ENCODE measurements around the gene PHIP. TPM values are rescaled to one million over a fixed set of nuclear protein-coding genes. Genes with fewer than 3 reads are reported as not detected.

The PHIP gene
- total and polyA plus RNA-seq, 9 of the 15 experiments (the other 6 are each of a cell fraction or from before 2014, with no cell fraction given): 8.1 to 36.3 (median 16.5) TPM

- TF ChIP-seq ZNF740 (CRISPR knock-in tag; IDR thresholded peaks at IDR 0.05) (no peak), ZNF740 (tag; IDR thresholded peaks at IDR 0.05) (no peak), KLF10 (CRISPR knock-in tag; IDR thresholded peaks at IDR 0.05) (no peak), HEY1 (CRISPR knock-in tag; IDR thresholded peaks at IDR 0.05; ENCODE audit: borderline replicate concordance) (no peak), SREBF2 (CRISPR knock-in tag; IDR thresholded peaks at IDR 0.05) (no peak), AFF4 (CRISPR knock-in tag; IDR thresholded peaks at IDR 0.05) (no peak), NFIC (IDR thresholded peaks at IDR 0.05) (no peak), ELK1 (CRISPR knock-in tag; IDR thresholded peaks at IDR 0.05) (no peak), MNT (conservative IDR thresholded peaks at IDR 0.05) (0 out of 4 replicates have a peak, but pooled peaks of 1 of the 2 experiments have one; percentile 14), MBD1 (CRISPR knock-in tag; IDR thresholded peaks at IDR 0.05) (no peak), HOXB6 (CRISPR knock-in tag; IDR thresholded peaks at IDR 0.05; ENCODE audit: borderline replicate concordance) (no peak), SAP30 (IDR thresholded peaks at IDR 0.05; ENCODE audit: borderline replicate concordance, insufficient read depth, low read depth, low read length, poor library complexity, severe bottlenecking) (no peak), ZNF668 (CRISPR knock-in tag; IDR thresholded peaks at IDR 0.05) (no peak), GTF2A2 (tag; IDR thresholded peaks at IDR 0.05) (no peak), ZNF586 (CRISPR knock-in tag; conservative IDR thresholded peaks at IDR 0.05) (no peak), BACH1 (tag; IDR thresholded peaks at IDR 0.05) (0 out of 2 replicates have a peak, but pooled peaks have one; percentile 19), ZNF766 (CRISPR knock-in tag; conservative IDR thresholded peaks at IDR 0.05) (peak; percentile 90)
Observed at GRCh38 chr6:79076782-79077641, 1.0 kb downstream of the PHIP start (continued).

Measured in K562 (cell line).